Neuronal stem cell (in vitro differentiated cells): ENCODE measurements around the gene HAND2.

Source experiments
- DNase-seq: peaks from one replicate; pipeline ENCODE4 v3.0.0-alpha.2; 2013; ENCODE audit warnings: low spot score
- H2AFZ ChIP-seq: one replicate; pipeline ENCODE4 v1.6.1; 2013; ENCODE audit warnings: mild to moderate bottlenecking, low read length, inconsistent platforms
- H2AK5ac ChIP-seq: 2 replicates; pipeline ENCODE4 v1.6.1; 2013; ENCODE audit warnings: low read depth, mild to moderate bottlenecking, inconsistent platforms, low read length, moderate library complexity, mixed read lengths
- H2BK120ac ChIP-seq: 2 replicates; pipeline ENCODE4 v1.6.1; 2013; ENCODE audit warnings: low read depth, mild to moderate bottlenecking, inconsistent platforms, low read length, moderate library complexity, mixed read lengths
- H2BK12ac ChIP-seq: one replicate; pipeline ENCODE4 v1.6.1; 2013; ENCODE audit warnings: low read length, inconsistent platforms
- H2BK15ac ChIP-seq: 2 replicates; pipeline ENCODE4 v1.6.1; 2013; ENCODE audit warnings: mild to moderate bottlenecking, low read length, inconsistent platforms, mixed read lengths
- H2BK5ac ChIP-seq: one replicate; pipeline ENCODE4 v1.6.1; 2013; ENCODE audit warnings: inconsistent platforms, mild to moderate bottlenecking, low read length, moderate library complexity
- H3K14ac ChIP-seq: one replicate; pipeline ENCODE4 v1.6.1; 2013; ENCODE audit warnings: low read length, inconsistent platforms
- H3K18ac ChIP-seq: 2 replicates; pipeline ENCODE4 v1.6.1; 2013; ENCODE audit warnings: low read length, inconsistent platforms
- H3K23ac ChIP-seq: 2 replicates; pipeline ENCODE4 v1.6.1; 2013; ENCODE audit warnings: low read depth, mild to moderate bottlenecking, mixed read lengths, low read length, inconsistent platforms; ENCODE audit not compliant: poor library complexity
- H3K27ac ChIP-seq: replicated peaks from 3 replicates; pipeline ENCODE4 v1.5.1; 2013; ENCODE audit warnings: low read length, inconsistent platforms
- H3K27me3 ChIP-seq, 3 experiments: 2 replicates each; pipeline ENCODE4 v1.6.1; 2013; ENCODE audit warnings: low read length in 3 of 3, mild to moderate bottlenecking in 2 of 3, inconsistent platforms in 1 of 3, low read depth in 1 of 3, mixed read lengths in 1 of 3, moderate library complexity in 1 of 3; ENCODE audit not compliant: control insufficient read depth in 3 of 3, insufficient read depth in 3 of 3
- H3K36me3 ChIP-seq, 2 donors: replicated peaks in 1 of 2; 2 replicates each; pipeline ENCODE4 v1.6.1; 2013; ENCODE audit warnings: low read length in 2 of 2; ENCODE audit not compliant: control insufficient read depth in 2 of 2, insufficient read depth in 2 of 2
- H3K4ac ChIP-seq: 2 replicates; pipeline ENCODE4 v1.6.1; 2013; ENCODE audit warnings: inconsistent platforms, mild to moderate bottlenecking, low read length, moderate library complexity
- H3K4me1 ChIP-seq, 2 donors: 1 replicate in 1 of 2; 2 replicates in 1 of 2; pipeline ENCODE4 v1.6.1; 2013; ENCODE audit warnings: low read length in 2 of 2, low read depth in 1 of 2; ENCODE audit not compliant: control insufficient read depth in 2 of 2, insufficient read depth in 1 of 2
- H3K4me2 ChIP-seq: one replicate; pipeline ENCODE4 v1.6.1; 2013; ENCODE audit warnings: mild to moderate bottlenecking, low read length, inconsistent platforms; ENCODE audit not compliant: insufficient read depth, poor library complexity, severe bottlenecking
- H3K4me3 ChIP-seq, 2 donors: 2 replicates each; pipeline ENCODE4 v1.5.1; 2013; ENCODE audit warnings: low read length in 2 of 2, mild to moderate bottlenecking in 2 of 2, inconsistent platforms in 1 of 2, moderate library complexity in 1 of 2
- H3K79me1 ChIP-seq: one replicate; pipeline ENCODE4 v1.6.1; 2013; ENCODE audit warnings: low read depth, mild to moderate bottlenecking, inconsistent platforms, low read length, moderate library complexity
- H3K9ac ChIP-seq: one replicate; pipeline ENCODE4 v1.6.1; 2013; ENCODE audit warnings: mild to moderate bottlenecking, low read depth, low read length, inconsistent platforms; ENCODE audit not compliant: poor library complexity
- H3K9me3 ChIP-seq, 2 donors: replicated peaks in 1 of 2; 2 replicates each; pipeline versions ENCODE3 to v1.6.1; 2013; ENCODE audit warnings: low read length in 2 of 2, mild to moderate bottlenecking in 2 of 2, inconsistent platforms in 1 of 2, low read depth in 1 of 2, mixed read lengths in 1 of 2, moderate library complexity in 1 of 2; ENCODE audit not compliant: control insufficient read depth in 2 of 2, insufficient read depth in 1 of 2
- H4K8ac ChIP-seq: one replicate; pipeline ENCODE4 v1.6.1; 2013; ENCODE audit warnings: low read depth, mild to moderate bottlenecking, inconsistent platforms, low read length, moderate library complexity
- H4K91ac ChIP-seq: one replicate; pipeline ENCODE4 v1.6.1; 2013; ENCODE audit warnings: low read length, low read depth, mild to moderate bottlenecking, inconsistent platforms; ENCODE audit not compliant: poor library complexity
- WGBS, 2 donors: extraction: QIAGEN DNeasy Blood & Tissue Kit; methylation state at CpG; one replicate each; pipeline ENCODE4 v1.1.7; 2013; ENCODE audit warnings: missing lambda C conversion rate in 2 of 2, mixed read lengths in 1 of 2; ENCODE audit not compliant: insufficient read length in 2 of 2, insufficient replicate concordance in 1 of 2; ENCODE audit errors: extremely low coverage in 2 of 2; 5-methylcytosine and 5-hydroxymethylcytosine counted together

HAND2 gene

DNA sequence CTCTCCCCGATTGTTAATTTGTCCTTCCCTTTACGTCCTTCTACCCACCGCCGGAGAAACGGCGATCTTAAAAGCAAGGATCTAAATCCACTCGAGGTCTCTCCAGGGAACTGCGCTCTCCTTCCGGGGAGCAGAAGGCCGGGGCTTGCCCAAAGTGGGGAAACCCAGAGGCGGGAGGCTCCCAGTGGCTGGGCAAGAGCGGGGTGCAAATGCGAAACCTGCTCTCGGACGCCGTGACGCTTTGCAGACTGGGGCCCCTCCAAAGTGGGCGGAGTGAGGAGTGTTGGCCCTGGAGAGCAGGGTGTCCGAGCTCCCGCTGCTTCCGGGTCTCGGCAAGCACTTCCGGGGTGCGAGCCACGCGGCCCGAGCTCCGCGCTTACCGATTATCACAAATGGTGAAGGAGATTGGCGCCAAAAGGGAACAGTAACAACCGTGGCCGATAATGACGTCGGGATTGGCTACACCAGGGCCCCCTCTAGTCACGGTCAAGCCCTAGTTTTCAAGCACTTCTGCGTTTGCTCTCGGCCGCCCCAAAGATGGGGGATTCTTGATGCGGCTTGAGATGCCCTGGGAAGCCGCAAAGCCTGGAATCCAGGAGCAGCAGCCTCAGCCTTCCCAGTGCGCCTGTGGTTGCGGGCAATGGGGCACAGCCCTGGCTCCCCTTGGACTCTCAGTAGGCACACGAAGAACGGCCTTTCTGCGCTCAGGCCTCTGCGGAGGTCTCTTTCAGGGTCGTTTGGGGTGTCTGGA, 29.0 kb downstream of the HAND2 start:
- Histone ChIP-seq H4K91ac (no peak overlapping the region), H2BK120ac (no peak overlapping the region), H3K4ac (no peak overlapping the region), H4K8ac (no peak overlapping the region), H3K4me1 (peaks cover 0 to 5% of the 10 kb centered on the region in 2 donors), H3K27me3 (peaks cover 31 to 82% (median 75%) of the 10 kb centered on the region in 3 experiments), H3K79me1 (no peaks in the 10 kb centered on the region), H2AK5ac (peak overlapping the region; percentile 17), H2BK5ac (peak overlapping the region; percentile 28), H3K18ac (peak overlapping the region; percentile 63), H2AFZ (no peak overlapping the region), H3K4me3 (peak overlapping the region; percentile 19 to 69), H2BK15ac (no peak overlapping the region), H2BK12ac (no peak overlapping the region), H3K23ac (peak overlapping the region; percentile 39), H3K27ac (no peak overlapping the region), H3K9me3 (peaks cover 3 to 11% of the 10 kb centered on the region in 2 donors), H3K14ac (no peak overlapping the region), H3K9ac (no peak overlapping the region), H3K36me3 (no peaks in the 10 kb centered on the region), H3K4me2 (peak overlapping the region; percentile 65)
- DNase-seq: no peak
- no CpG with 5 or more reads among the region's 48 CpGs for WGBS, 2 donors

- Histone ChIP-seq H3K18ac (no peak overlapping the region), H3K4ac (no peak overlapping the region), H3K4me1 (peaks cover 0 to 5% of the 10 kb centered on the region in 2 donors), H2BK15ac (no peak overlapping the region), H3K4me3 (no peak overlapping the region), H4K8ac (no peak overlapping the region), H2BK120ac (no peak overlapping the region), H3K23ac (no peak overlapping the region), H3K27ac (no peak overlapping the region), H3K9ac (no peak overlapping the region), H2BK5ac (no peak overlapping the region), H3K27me3 (peaks cover 29 to 82% (median 64%) of the 10 kb centered on the region in 3 experiments), H4K91ac (no peak overlapping the region), H2BK12ac (no peak overlapping the region), H3K4me2 (peak overlapping the region; percentile 29), H3K14ac (no peak overlapping the region), H3K79me1 (no peaks in the 10 kb centered on the region), H3K9me3 (peaks cover 3 to 11% of the 10 kb centered on the region in 2 donors), H2AFZ (no peak overlapping the region), H2AK5ac (no peak overlapping the region), H3K36me3 (no peaks in the 10 kb centered on the region)
- WGBS, 2 donors: no CpG with 5 or more reads among the region's 38 CpGs
- no peak for DNase-seq
These were observed 30.1 kb downstream of the HAND2 start for GRCh38 chr4:173499658-173500535.

- Histone ChIP-seq H3K27ac (no peak overlapping the region), H3K9ac (no peak overlapping the region), H3K4me3 (no peak overlapping the region), H4K8ac (no peak overlapping the region), H3K79me1 (no peaks in the 10 kb centered on the region), H2BK15ac (no peak overlapping the region), H2BK5ac (no peak overlapping the region), H2BK12ac (no peak overlapping the region), H2AK5ac (no peak overlapping the region), H2AFZ (no peak overlapping the region), H3K36me3 (no peaks in the 10 kb centered on the region), H3K27me3 (peaks cover 27 to 82% (median 63%) of the 10 kb centered on the region in 3 experiments), H3K4me2 (no peak overlapping the region), H3K9me3 (peaks cover 3 to 11% of the 10 kb centered on the region in 2 donors), H3K14ac (no peak overlapping the region), H4K91ac (no peak overlapping the region), H3K4ac (no peak overlapping the region), H3K18ac (no peak overlapping the region), H3K23ac (no peak overlapping the region), H2BK120ac (no peak overlapping the region), H3K4me1 (peaks cover 0 to 5% of the 10 kb centered on the region in 2 donors)
- WGBS, 2 donors: no CpG with 5 or more reads among the region's 3 CpGs
- no peak for DNase-seq
These were observed 31.3 kb downstream of the HAND2 start for GRCh38 chr4:173498771-173499170.

DNA sequence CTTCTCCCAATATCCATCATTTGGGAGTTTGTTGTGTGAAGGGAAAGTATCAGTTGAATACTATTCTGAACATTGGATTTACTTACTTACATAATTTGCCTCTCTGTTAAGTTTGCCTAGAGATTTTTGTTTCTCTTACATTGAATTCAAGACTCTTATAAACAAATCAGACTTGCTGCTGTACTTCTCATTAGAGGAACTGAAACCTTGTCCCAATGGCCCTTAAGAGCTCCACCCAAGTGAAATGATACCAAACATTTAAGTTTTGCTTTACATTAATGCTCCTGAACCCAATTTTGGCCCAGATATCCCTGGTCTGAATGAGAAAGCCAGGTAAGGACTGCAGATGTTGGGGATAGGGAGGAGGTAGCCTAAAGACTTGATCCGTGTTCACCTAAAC, 32.0 kb downstream of the HAND2 start:
- peaks cover 0 to 5% of the 10 kb centered on the region in 2 donors for H3K4me1 ChIP-seq
- DNase-seq: no peak
- H2AK5ac ChIP-seq: no peak overlapping the region
- no peak overlapping the region for H3K4me2 ChIP-seq
- no CpG with 5 or more reads among the region's 1 CpG for WGBS, 2 donors
- H2BK15ac ChIP-seq: no peak overlapping the region
- H2BK12ac ChIP-seq: no peak overlapping the region
- H3K14ac ChIP-seq: no peak overlapping the region
- H4K91ac ChIP-seq: no peak overlapping the region
- no peaks in the 10 kb centered on the region for H3K79me1 ChIP-seq
- no peak overlapping the region for H2BK120ac ChIP-seq
- H3K23ac ChIP-seq: no peak overlapping the region
- no peak overlapping the region for H3K27ac ChIP-seq
- H3K36me3 ChIP-seq: no peaks in the 10 kb centered on the region
- no peak overlapping the region for H2AFZ ChIP-seq
- H3K27me3 ChIP-seq: peaks cover 26 to 82% (median 55%) of the 10 kb centered on the region in 3 experiments
- no peak overlapping the region for H2BK5ac ChIP-seq
- no peak overlapping the region for H3K4me3 ChIP-seq
- H4K8ac ChIP-seq: no peak overlapping the region
- H3K9me3 ChIP-seq: peaks cover 3 to 11% of the 10 kb centered on the region in 2 donors
- H3K9ac ChIP-seq: no peak overlapping the region
- no peak overlapping the region for H3K18ac ChIP-seq
- H3K4ac ChIP-seq: no peak overlapping the region
